Naive B cell (primary cell): ENCODE data around the gene EMILIN2. TPM values are rescaled to one million over a fixed set of nuclear protein-coding genes. Genes with fewer than 3 reads are reported as not detected.

Source experiments
- ATAC-seq, 2 donors: fragments of 150-1000 bp; cut with Tn5 transposase; 2 replicates each; pipeline ENCODE4 v1.10.0; 2021; ENCODE audit warnings: low read depth in 2 of 2, mild to moderate bottlenecking in 2 of 2, moderate library complexity in 2 of 2
- DNase-seq: peaks from one replicate; pipeline ENCODE4 v3.0.0; 2022
- H3K27ac Mint-ChIP-seq, 6 donors: one replicate each; pipeline ENCODE4 v1.8.0; 2020 to 2022; ENCODE audit warnings: mild to moderate bottlenecking in 6 of 6, mixed read lengths in 6 of 6, moderate library complexity in 5 of 6, inconsistent platforms in 2 of 6
- H3K27me3 Mint-ChIP-seq, 3 donors: one replicate each; pipeline ENCODE4 v1.8.0; 2021 to 2022; ENCODE audit warnings: mixed read lengths in 3 of 3, mild to moderate bottlenecking in 1 of 3
- H3K36me3 Mint-ChIP-seq, 2 donors: one replicate each; pipeline ENCODE4 v1.8.0; 2020 to 2022; ENCODE audit warnings: mixed read lengths in 2 of 2, inconsistent platforms in 1 of 2, mild to moderate bottlenecking in 1 of 2
- H3K4me1 Mint-ChIP-seq, 3 donors: one replicate each; pipeline ENCODE4 v1.8.0; 2020 to 2022; ENCODE audit warnings: mixed read lengths in 3 of 3, inconsistent platforms in 1 of 3, mild to moderate bottlenecking in 1 of 3, moderate library complexity in 1 of 3
- H3K4me3 Mint-ChIP-seq, 8 donors: one replicate each; pipeline ENCODE4 v1.8.0; 2020 to 2022; ENCODE audit warnings: mild to moderate bottlenecking in 8 of 8, mixed read lengths in 8 of 8, moderate library complexity in 8 of 8, inconsistent platforms in 2 of 8
- H3K9me3 Mint-ChIP-seq, 7 donors: one replicate each; pipeline ENCODE4 v1.8.0; 2020 to 2022; ENCODE audit warnings: mixed read lengths in 7 of 7, mild to moderate bottlenecking in 5 of 7, inconsistent platforms in 2 of 7, moderate library complexity in 1 of 7
- polyA plus RNA-seq, 6 donors: library from polyadenylated mRNA; unstranded; fragments of 300-500 nt; fragmentation: Illumina TruSeq; gene quantifications; one replicate each; pipeline ENCODE4 v1.2.3, GENCODE V29; 2021; ENCODE audit warnings: low read depth in 6 of 6

Gene EMILIN2
- polyA plus RNA-seq, 6 donors from 2014 or later, result 1.2 to 2.2 (median 1.5) TPM; not detected in 1

GRCh38 chr18:2898186-2898640 lies 51.4 kb downstream of the EMILIN2 start:
- Mint-ChIP-seq H3K9me3 (peaks cover 0 to 5% (median 0%) of the 10 kb centered on the region in 7 donors), H3K27ac (no peak overlapping the region), H3K27me3 (no peaks in the 10 kb centered on the region), H3K36me3 (peaks cover 0 to 4% of the 10 kb centered on the region in 2 donors), H3K4me1 (peaks cover 0 to 6% (median 0%) of the 10 kb centered on the region in 3 donors), H3K4me3 (no peak overlapping the region)
- DNase-seq, result no peak
- ATAC-seq, result no peak

- Mint-ChIP-seq H3K36me3 (no peaks in the 10 kb centered on the region), H3K4me3 (no peak overlapping the region), H3K9me3 (no peaks in the 10 kb centered on the region), H3K27me3 (no peaks in the 10 kb centered on the region), H3K27ac (no peak overlapping the region), H3K4me1 (peaks cover 0 to 6% (median 6%) of the 10 kb centered on the region in 3 donors)
- ATAC-seq (no peak), DNase-seq (no peak)
These were observed 54.0 kb downstream of the EMILIN2 start for GRCh38 chr18:2900684-2901422.

- Mint-ChIP-seq H3K36me3 (no peaks in the 10 kb centered on the region), H3K27me3 (no peaks in the 10 kb centered on the region), H3K4me1 (peaks cover 0 to 6% (median 6%) of the 10 kb centered on the region in 3 donors), H3K4me3 (no peak overlapping the region), H3K9me3 (no peaks in the 10 kb centered on the region), H3K27ac (peak overlapping the region in 1 of 6 donors; percentile 77)
- ATAC-seq, result no peak
- no peak for DNase-seq
These were observed 54.7 kb downstream of the EMILIN2 start for GRCh38 chr18:2901423-2901985.

- no peaks in the 10 kb centered on the region for H3K36me3 Mint-ChIP-seq
- no peak overlapping the region for H3K27ac Mint-ChIP-seq
- DNase-seq, result no peak
- H3K27me3 Mint-ChIP-seq, result no peaks in the 10 kb centered on the region
- peaks cover 3 to 9% (median 8%) of the 10 kb centered on the region in 3 donors for H3K4me1 Mint-ChIP-seq
- H3K4me3 Mint-ChIP-seq, result no peak overlapping the region
- no peaks in the 10 kb centered on the region for H3K9me3 Mint-ChIP-seq
- no peak for ATAC-seq
These were observed 55.5 kb downstream of the EMILIN2 start for GRCh38 chr18:2902327-2902726.

- H3K27ac Mint-ChIP-seq, result no peak overlapping the region
- H3K4me1 Mint-ChIP-seq, result peaks cover 10 to 12% (median 11%) of the 10 kb centered on the region in 3 donors
- H3K9me3 Mint-ChIP-seq, result no peaks in the 10 kb centered on the region
- no peaks in the 10 kb centered on the region for H3K36me3 Mint-ChIP-seq
- no peak overlapping the region for H3K4me3 Mint-ChIP-seq
- no peak for DNase-seq
- no peak for ATAC-seq
- H3K27me3 Mint-ChIP-seq, result no peaks in the 10 kb centered on the region
These were observed 56.2 kb downstream of the EMILIN2 start for GRCh38 chr18:2903006-2903405.

- Mint-ChIP-seq H3K4me1 (peaks cover 6 to 18% (median 16%) of the 10 kb centered on the region in 3 donors), H3K4me3 (peak overlapping the region in 7 of 8 donors; percentile 68 to 94 (median 88)), H3K27ac (peak overlapping the region in 2 of 6 donors; percentile 16 to 65), H3K27me3 (no peaks in the 10 kb centered on the region), H3K36me3 (no peaks in the 10 kb centered on the region), H3K9me3 (no peaks in the 10 kb centered on the region)
- DNase-seq (peak; percentile 15), ATAC-seq (peak; percentile 30 to 37)
These were observed 59.3 kb downstream of the EMILIN2 start for GRCh38 chr18:2905854-2906703.

GRCh38 chr18:2906704-2907549 lies 60.1 kb downstream of the EMILIN2 start:
- peak; percentile 56 for DNase-seq
- peak; percentile 81 to 82 for ATAC-seq

GRCh38 chr18:2907550-2908135 lies 60.8 kb downstream of the EMILIN2 start:
- H3K4me3 Mint-ChIP-seq, result peak overlapping the region; percentile 68 to 93 (median 88)
- no peak for DNase-seq
- H3K36me3 Mint-ChIP-seq, result no peaks in the 10 kb centered on the region
- no peaks in the 10 kb centered on the region for H3K27me3 Mint-ChIP-seq
- peaks cover 6 to 18% (median 16%) of the 10 kb centered on the region in 3 donors for H3K4me1 Mint-ChIP-seq
- H3K9me3 Mint-ChIP-seq, result no peaks in the 10 kb centered on the region
- peak; percentile 7 to 20 for ATAC-seq
- H3K27ac Mint-ChIP-seq, result peak overlapping the region in 3 of 6 donors; percentile 39 to 44 (median 44)

More at GRCh38 chr18:2906704-2907549, 60.1 kb downstream of the EMILIN2 start:
- Mint-ChIP-seq H3K27ac (peak overlapping the region in 3 of 6 donors; percentile 39 to 44 (median 44)), H3K4me1 (peaks cover 6 to 18% (median 16%) of the 10 kb centered on the region in 3 donors), H3K9me3 (no peaks in the 10 kb centered on the region), H3K27me3 (no peaks in the 10 kb centered on the region), H3K36me3 (no peaks in the 10 kb centered on the region), H3K4me3 (peak overlapping the region; percentile 68 to 93 (median 88))

GRCh38 chr18:2908166-2908945 lies 61.5 kb downstream of the EMILIN2 start:
- no peak for DNase-seq
- Mint-ChIP-seq H3K4me3 (peak overlapping the region; percentile 1 to 91 (median 66)), H3K27me3 (no peaks in the 10 kb centered on the region), H3K27ac (peak overlapping the region in 3 of 6 donors; percentile 41 to 56 (median 50)), H3K4me1 (peaks cover 6 to 18% (median 18%) of the 10 kb centered on the region in 3 donors), H3K9me3 (no peaks in the 10 kb centered on the region), H3K36me3 (no peaks in the 10 kb centered on the region)
- ATAC-seq, result no peak

- peak overlapping the region in 5 of 8 donors; percentile 27 to 78 (median 60) for H3K4me3 Mint-ChIP-seq
- no peaks in the 10 kb centered on the region for H3K36me3 Mint-ChIP-seq
- H3K4me1 Mint-ChIP-seq, result peaks cover 12 to 20% (median 18%) of the 10 kb centered on the region in 3 donors
- H3K9me3 Mint-ChIP-seq, result no peaks in the 10 kb centered on the region
- DNase-seq, result no peak
- H3K27me3 Mint-ChIP-seq, result no peaks in the 10 kb centered on the region
- H3K27ac Mint-ChIP-seq, result no peak overlapping the region
- ATAC-seq, result no peak
These were observed 62.1 kb downstream of the EMILIN2 start for GRCh38 chr18:2908946-2909335.

GRCh38 chr18:2909431-2910140 lies 62.8 kb downstream of the EMILIN2 start:
- ATAC-seq (no peak), DNase-seq (no peak)
- Mint-ChIP-seq H3K4me1 (peaks cover 18 to 20% (median 19%) of the 10 kb centered on the region in 3 donors), H3K36me3 (no peaks in the 10 kb centered on the region), H3K27me3 (no peaks in the 10 kb centered on the region), H3K9me3 (no peaks in the 10 kb centered on the region), H3K27ac (peak overlapping the region in 1 of 6 donors; percentile 0), H3K4me3 (peak overlapping the region in 5 of 8 donors; percentile 33 to 74 (median 60))
